Esophagus squamous epithelium (tissue), 4 donors: Measurements from ENCODE around the gene STX18.

Experiments used
- CTCF ChIP-seq, 6 experiments: fragments of 450-650 bp in 4 of 6; fragments of 200-600 bp in 2 of 6; sonication (generic) in 2 of 6; IDR thresholded peaks; one replicate each; pipeline ENCODE4 v1.5.1; 2016 to 2019; ENCODE audit warnings: antibody characterized with exemption in 6 of 6, mild to moderate bottlenecking in 4 of 6, moderate library complexity in 4 of 6
- POLR2A ChIP-seq, 4 donors: fragments of 450-650 bp; IDR thresholded peaks; one replicate each; pipeline ENCODE4 v1.6.1; 2017; ENCODE audit warnings: antibody characterized with exemption in 4 of 4, mild to moderate bottlenecking in 4 of 4, moderate library complexity in 3 of 4

- TF ChIP-seq CTCF (IDR thresholded peaks at IDR 0.05) (peak; percentile 59 to 88 (median 78)), POLR2A (IDR thresholded peaks at IDR 0.05) (no peak)
Observed at GRCh38 chr4:4488405-4489404, 53.1 kb downstream of the STX18 start.
